EH (cell line): ENCODE results near the gene ANKRD35.
"Not testable (repeated sequence)": the region's sequence is repeated elsewhere in the genome, so short reads cannot be mapped to it uniquely, and the experiment has no call there.

Source experiments
- DNase-seq: peaks from one replicate; pipeline ENCODE4 v3.0.0-alpha.2; 2015; ENCODE audit warnings: low read depth

The ANKRD35 gene

GRCh38 chr1:145885738-145886287, at the start of gene ANKRD35:
Gene ANKRD35 (minus strand): TSS chr1:145885866. CDS start chr1:145885758, 108 bp downstream.
- peak; percentile 74 for DNase-seq

- DNase-seq: not testable (repeated sequence)
These were observed 46.9 kb upstream of the ANKRD35 start for GRCh38 chr1:145932522-145933009.

- DNase-seq: no peak
These were observed 42.4 kb upstream of the ANKRD35 start for GRCh38 chr1:145927916-145928643.

- DNase-seq: peak; percentile 99
These were observed 41.6 kb upstream of the ANKRD35 start, which contains the start of gene RBM8A for GRCh38 chr1:145927063-145927886. Gene RBM8A (minus strand): TSS chr1:145927484. CDS start chr1:145927426, 58 bp downstream.

- DNase-seq: no peak
These were observed 41.0 kb upstream of the ANKRD35 start for GRCh38 chr1:145926686-145927062.

- peak; percentile 24 for DNase-seq
These were observed 36.6 kb upstream of the ANKRD35 start for GRCh38 chr1:145922266-145922665.

- not testable (repeated sequence) for DNase-seq
These were observed 34.6 kb upstream of the ANKRD35 start for GRCh38 chr1:145920297-145920696.

GRCh38 chr1:145918992-145919939, 33.6 kb upstream of the ANKRD35 start:
- peak; percentile 57 for DNase-seq

GRCh38 chr1:145918144-145918991, 32.7 kb upstream of the ANKRD35 start, which contains the start of gene PEX11B:
Gene PEX11B (minus strand): TSS chr1:145918717. CDS start chr1:145918688, 29 bp downstream.
- peak; percentile 84 for DNase-seq

- DNase-seq: no peak
These were observed 31.9 kb upstream of the ANKRD35 start for GRCh38 chr1:145917595-145917994.

- no peak for DNase-seq
These were observed 31.1 kb upstream of the ANKRD35 start for GRCh38 chr1:145916745-145917144.

- no peak for DNase-seq
These were observed 26.5 kb upstream of the ANKRD35 start for GRCh38 chr1:145912128-145912641.

GRCh38 chr1:145908653-145909052, 23.0 kb upstream of the ANKRD35 start:
- no peak for DNase-seq

- no peak for DNase-seq
These were observed 21.5 kb upstream of the ANKRD35 start for GRCh38 chr1:145906954-145907753.

- DNase-seq: no peak
These were observed 15.8 kb upstream of the ANKRD35 start for GRCh38 chr1:145901312-145902021.

GRCh38 chr1:145898756-145899155, 13.1 kb upstream of the ANKRD35 start:
- peak; percentile 9 for DNase-seq

GRCh38 chr1:145897969-145898368, 12.3 kb upstream of the ANKRD35 start:
- no peak for DNase-seq

GRCh38 chr1:145895471-145895870, 9.8 kb upstream of the ANKRD35 start:
- DNase-seq: no peak
